Astrocyte (in vitro differentiated cells and primary cell): ENCODE results near the gene SLC6A3. TPM values are rescaled to one million over a fixed set of nuclear protein-coding genes. Genes with fewer than 3 reads are reported as not detected.

Source experiments
- DNase-seq: peaks from one replicate; pipeline ENCODE4 v3.0.0-alpha.2; 2010; ENCODE audit warnings: low read depth
- FAIRE-seq: peaks from 2 replicates; lab custom pipeline; 2011; peaks lifted over from hg19 to GRCh38; lab: Jason Lieb, UNC
- H2AFZ ChIP-seq: 2 replicates; pipeline ENCODE4 v1.6.0; 2012; ENCODE audit warnings: low read depth, low read length, inconsistent platforms
- H3K27ac ChIP-seq: 2 replicates; pipeline ENCODE4 v1.5.1; 2011; ENCODE audit warnings: low read depth, low read length, inconsistent platforms
- H3K27me3 ChIP-seq: 2 replicates; pipeline ENCODE4 v1.6.0; 2011; ENCODE audit warnings: low read length, inconsistent platforms; ENCODE audit not compliant: insufficient read depth
- H3K36me3 ChIP-seq: 2 replicates; pipeline ENCODE4 v1.5.1; 2011; ENCODE audit warnings: low read length, inconsistent platforms; ENCODE audit not compliant: insufficient read depth
- H3K4me1 ChIP-seq: 2 replicates; pipeline ENCODE4 v1.5.1; 2011; ENCODE audit warnings: low read length, inconsistent platforms; ENCODE audit not compliant: insufficient read depth
- H3K4me2 ChIP-seq: 2 replicates; pipeline ENCODE4 v1.6.0; 2012; ENCODE audit warnings: low read length, inconsistent platforms
- H3K4me3 ChIP-seq: 2 replicates; pipeline ENCODE4 v1.5.1; 2011; ENCODE audit warnings: low read depth, mild to moderate bottlenecking, low read length, inconsistent platforms; ENCODE audit not compliant: insufficient read depth
- H3K79me2 ChIP-seq: 2 replicates; pipeline ENCODE4 v1.6.0; 2012; ENCODE audit warnings: mild to moderate bottlenecking, low read length, inconsistent platforms; ENCODE audit not compliant: insufficient read depth
- H3K9ac ChIP-seq: 2 replicates; pipeline ENCODE4 v1.6.0; 2012; ENCODE audit warnings: mild to moderate bottlenecking, low read length, inconsistent platforms
- H3K9me3 ChIP-seq: 2 replicates; pipeline ENCODE4 v1.5.1; 2012; ENCODE audit warnings: low read depth, mild to moderate bottlenecking, low read length, inconsistent platforms; ENCODE audit not compliant: insufficient read depth
- H4K20me1 ChIP-seq: 2 replicates; pipeline ENCODE4 v1.6.0; 2012; ENCODE audit warnings: low read length, inconsistent platforms; ENCODE audit not compliant: insufficient read depth
- H3K27ac Mint-ChIP-seq: one replicate; pipeline ENCODE4 v1.8.0; 2021; ENCODE audit warnings: mild to moderate bottlenecking, mixed read lengths; ENCODE audit not compliant: unreplicated experiment
- H3K27me3 Mint-ChIP-seq: one replicate; pipeline ENCODE4 v1.8.0; 2021; ENCODE audit warnings: low read depth, mixed read lengths; ENCODE audit not compliant: unreplicated experiment
- H3K36me3 Mint-ChIP-seq: one replicate; pipeline ENCODE4 v1.8.0; 2021; ENCODE audit warnings: low read depth, mixed read lengths; ENCODE audit not compliant: unreplicated experiment
- H3K4me1 Mint-ChIP-seq: one replicate; pipeline ENCODE4 v1.8.0; 2021; ENCODE audit warnings: low read depth, mixed read lengths; ENCODE audit not compliant: unreplicated experiment
- H3K4me3 Mint-ChIP-seq: one replicate; pipeline ENCODE4 v1.8.0; 2021; ENCODE audit warnings: mild to moderate bottlenecking, moderate library complexity, mixed read lengths; ENCODE audit not compliant: unreplicated experiment
- H3K9me3 Mint-ChIP-seq: one replicate; pipeline ENCODE4 v1.8.0; 2021; ENCODE audit warnings: mild to moderate bottlenecking, mixed read lengths; ENCODE audit not compliant: unreplicated experiment
- CTCF ChIP-seq: IDR thresholded peaks from 2 replicates; pipeline ENCODE4 v1.5.1; 2011; ENCODE audit warnings: low read depth, mild to moderate bottlenecking, inconsistent platforms, low read length, moderate library complexity; ENCODE audit not compliant: insufficient read depth
- EZH2 ChIP-seq: IDR thresholded peaks from 2 replicates; pipeline ENCODE4 v1.6.1; 2012; ENCODE audit warnings: mild to moderate bottlenecking, low read length, inconsistent platforms; ENCODE audit not compliant: insufficient read depth
- total RNA-seq: library from RNA; stranded (reverse); gene quantifications from 2 replicates; pipeline ENCODE4 v1.2.1, GENCODE V29; 2021

SLC6A3 gene
- total RNA-seq, 1 donor from 2014 or later, result 0.07 TPM

GRCh38 chr5:1367149-1367548, 78.1 kb downstream of the SLC6A3 start:
- Mint-ChIP-seq H3K36me3 (no peaks in the 10 kb centered on the region), H3K4me3 (no peak overlapping the region), H3K27me3 (peaks cover 67% of the 10 kb centered on the region), H3K9me3 (no peaks in the 10 kb centered on the region), H3K4me1 (no peaks in the 10 kb centered on the region), H3K27ac (no peak overlapping the region)
- Histone ChIP-seq H3K9ac (no peak overlapping the region), H3K36me3 (no peaks in the 10 kb centered on the region), H3K27ac (no peak overlapping the region), H2AFZ (no peak overlapping the region), H3K4me1 (no peaks in the 10 kb centered on the region), H3K79me2 (no peaks in the 10 kb centered on the region), H3K4me2 (no peak overlapping the region), H3K27me3 (peaks cover 9% of the 10 kb centered on the region), H3K9me3 (no peaks in the 10 kb centered on the region), H4K20me1 (no peaks in the 10 kb centered on the region), H3K4me3 (no peak overlapping the region)
- FAIRE-seq, result no peak
- TF ChIP-seq CTCF, result no peak
- no peak for TF ChIP-seq EZH2
- no peak for DNase-seq

- Histone ChIP-seq H3K79me2 (no peaks in the 10 kb centered on the region), H2AFZ (no peak overlapping the region), H3K27me3 (peaks cover 9% of the 10 kb centered on the region), H3K9ac (no peak overlapping the region), H3K4me3 (no peak overlapping the region), H3K4me2 (no peak overlapping the region), H3K4me1 (no peaks in the 10 kb centered on the region), H3K36me3 (no peaks in the 10 kb centered on the region), H3K9me3 (no peaks in the 10 kb centered on the region), H3K27ac (no peak overlapping the region), H4K20me1 (no peaks in the 10 kb centered on the region)
- FAIRE-seq (no peak), DNase-seq (no peak)
- Mint-ChIP-seq H3K9me3 (no peaks in the 10 kb centered on the region), H3K27me3 (peaks cover 72% of the 10 kb centered on the region), H3K36me3 (no peaks in the 10 kb centered on the region), H3K4me3 (no peak overlapping the region), H3K27ac (no peak overlapping the region), H3K4me1 (no peaks in the 10 kb centered on the region)
- no peak for TF ChIP-seq CTCF
- TF ChIP-seq EZH2, result no peak
Measured at GRCh38 chr5:1366514-1366913, 78.7 kb downstream of the SLC6A3 start.

- Histone ChIP-seq H3K4me3 (no peak overlapping the region), H2AFZ (no peak overlapping the region), H3K27ac (no peak overlapping the region), H3K4me2 (no peak overlapping the region), H3K9me3 (no peaks in the 10 kb centered on the region), H4K20me1 (no peaks in the 10 kb centered on the region), H3K36me3 (no peaks in the 10 kb centered on the region), H3K4me1 (no peaks in the 10 kb centered on the region), H3K79me2 (no peaks in the 10 kb centered on the region), H3K9ac (no peak overlapping the region), H3K27me3 (peaks cover 15% of the 10 kb centered on the region)
- DNase-seq (no peak), FAIRE-seq (no peak)
- Mint-ChIP-seq H3K4me1 (no peaks in the 10 kb centered on the region), H3K27me3 (peaks cover 70% of the 10 kb centered on the region), H3K36me3 (no peaks in the 10 kb centered on the region), H3K9me3 (no peaks in the 10 kb centered on the region), H3K27ac (no peak overlapping the region), H3K4me3 (no peak overlapping the region)
- no peak for TF ChIP-seq CTCF
- TF ChIP-seq EZH2, result no peak
Measured at GRCh38 chr5:1364211-1364610, 81.0 kb downstream of the SLC6A3 start.
